CD14-positive monocyte (primary cell): ENCODE results near the gene SDR42E1. TPM values are rescaled to one million over a fixed set of nuclear protein-coding genes. Genes with fewer than 3 reads are reported as not detected.

Source experiments
- DNase-seq, 3 donors: peaks; one replicate each; pipeline ENCODE4 v3.0.0-alpha.2; 2011 to 2022
- H2AFZ ChIP-seq: 2 replicates; pipeline ENCODE4 v1.6.0; 2012; ENCODE audit warnings: mild to moderate bottlenecking, low read depth, low read length, inconsistent platforms; ENCODE audit not compliant: insufficient read depth, poor library complexity, severe bottlenecking
- H3K27ac ChIP-seq, 2 donors: 1 replicate in 1 of 2; 2 replicates in 1 of 2; pipeline ENCODE4 v1.5.1; 2012 to 2013; ENCODE audit warnings: low read length in 2 of 2, control low read depth in 1 of 2, inconsistent platforms in 1 of 2, low read depth in 1 of 2, mild to moderate bottlenecking in 1 of 2
- H3K27me3 ChIP-seq, 2 donors: one replicate each; pipeline versions ENCODE4 v1.6.0 to v1.6.1; 2011 to 2013; ENCODE audit warnings: low read length in 2 of 2; ENCODE audit not compliant: control insufficient read depth in 2 of 2, insufficient read depth in 2 of 2
- H3K36me3 ChIP-seq, 2 donors: replicated peaks in 1 of 2; 1 replicate in 1 of 2; 2 replicates in 1 of 2; pipeline versions ENCODE4 v1.5.1 to v1.6.1; 2012 to 2013; ENCODE audit warnings: low read length in 2 of 2, control low read depth in 1 of 2, inconsistent platforms in 1 of 2, mild to moderate bottlenecking in 1 of 2; ENCODE audit not compliant: insufficient read depth in 2 of 2, control insufficient read depth in 1 of 2
- H3K4me1 ChIP-seq, 2 donors: 1 replicate in 1 of 2; 2 replicates in 1 of 2; pipeline versions ENCODE4 v1.5.1 to v1.6.1; 2012 to 2013; ENCODE audit warnings: low read length in 2 of 2, control low read depth in 1 of 2, inconsistent platforms in 1 of 2, mild to moderate bottlenecking in 1 of 2, moderate library complexity in 1 of 2; ENCODE audit not compliant: insufficient read depth in 2 of 2, control insufficient read depth in 1 of 2
- H3K4me2 ChIP-seq: replicated peaks from 2 replicates; pipeline ENCODE3; 2012; ENCODE audit warnings: low read length, moderate library complexity, mild to moderate bottlenecking; ENCODE audit not compliant: poor library complexity, severe bottlenecking; ENCODE audit errors: extremely low read depth
- H3K4me3 ChIP-seq, 3 experiments: fragments of 200-600 bp in 1 of 3; sonication (generic) in 1 of 3; replicated peaks in 1 of 3; 1 replicate in 2 of 3; 2 replicates in 1 of 3; pipeline ENCODE4 v1.5.1; 2011 to 2013; ENCODE audit warnings: low read length in 3 of 3, mild to moderate bottlenecking in 3 of 3, control low read depth in 2 of 3, low read depth in 2 of 3, inconsistent platforms in 1 of 3, moderate library complexity in 1 of 3
- H3K79me2 ChIP-seq: 2 replicates; pipeline ENCODE4 v1.6.0; 2012; ENCODE audit warnings: mild to moderate bottlenecking, control low read depth, inconsistent platforms, low read length, moderate library complexity; ENCODE audit not compliant: insufficient read depth
- H3K9ac ChIP-seq: 2 replicates; pipeline ENCODE4 v1.6.0; 2017; ENCODE audit warnings: low read length, mild to moderate bottlenecking; ENCODE audit not compliant: insufficient read depth, poor library complexity, severe bottlenecking
- H3K9me3 ChIP-seq, 2 donors: replicated peaks in 1 of 2; 1 replicate in 1 of 2; 2 replicates in 1 of 2; pipeline versions ENCODE4 v1.5.1 to v1.6.1; 2012 to 2013; ENCODE audit warnings: low read length in 2 of 2, control low read depth in 1 of 2; ENCODE audit not compliant: control insufficient read depth in 1 of 2, insufficient read depth in 1 of 2
- H4K20me1 ChIP-seq: 2 replicates; pipeline ENCODE4 v1.6.0; 2012; ENCODE audit warnings: mild to moderate bottlenecking, low read length, control low read depth, moderate library complexity; ENCODE audit not compliant: insufficient read depth
- H3K27ac Mint-ChIP-seq, 7 donors: one replicate each; pipeline ENCODE4 v1.8.0; 2020; ENCODE audit warnings: mild to moderate bottlenecking in 7 of 7, mixed read lengths in 7 of 7, moderate library complexity in 6 of 7, inconsistent platforms in 2 of 7
- H3K27me3 Mint-ChIP-seq, 3 donors: one replicate each; pipeline ENCODE4 v1.8.0; 2021 to 2022; ENCODE audit warnings: low read depth in 3 of 3, mild to moderate bottlenecking in 3 of 3, mixed read lengths in 3 of 3, moderate library complexity in 3 of 3, inconsistent platforms in 1 of 3
- H3K36me3 Mint-ChIP-seq, 2 donors: one replicate each; pipeline ENCODE4 v1.8.0; 2020; ENCODE audit warnings: mixed read lengths in 2 of 2, inconsistent platforms in 1 of 2, mild to moderate bottlenecking in 1 of 2
- H3K4me1 Mint-ChIP-seq: one replicate; pipeline ENCODE4 v1.8.0; 2020; ENCODE audit warnings: mild to moderate bottlenecking, mixed read lengths
- H3K4me3 Mint-ChIP-seq, 2 donors: one replicate each; pipeline ENCODE4 v1.8.0; 2020; ENCODE audit warnings: mild to moderate bottlenecking in 2 of 2, mixed read lengths in 2 of 2, moderate library complexity in 1 of 2
- H3K9me3 Mint-ChIP-seq, 7 donors: one replicate each; pipeline ENCODE4 v1.8.0; 2020 to 2022; ENCODE audit warnings: mixed read lengths in 7 of 7, mild to moderate bottlenecking in 6 of 7, moderate library complexity in 6 of 7, inconsistent platforms in 2 of 7
- WGBS: methylation state at CpG from one replicate; pipeline ENCODE4 v1.1.5; 2013; ENCODE audit warnings: missing lambda C conversion rate; ENCODE audit not compliant: insufficient coverage; 5-methylcytosine and 5-hydroxymethylcytosine counted together
- intact Hi-C, 2 donors: fragments of 100-400 bp; cut with micrococcal nuclease; formaldehyde crosslinking; loops; one replicate each; pipeline versions ENCODE4 v1.15.0 to v1.15.1; 2023
- polyA plus RNA-seq, 3 donors: library from polyadenylated mRNA; depleted of rRNA in 1 of 3; unstranded in 2 of 3; stranded (reverse) in 1 of 3; fragments of 300-500 nt in 2 of 3; fragments of >200 nt in 1 of 3; fragmentation: Illumina TruSeq in 2 of 3; gene quantifications; 1 replicate in 2 of 3; 2 replicates in 1 of 3; pipeline ENCODE4 v1.2.3, GENCODE V29; 2012 to 2021
- TF ChIP-seq, protein P1 (sequence below): fragments of 200-600 bp; IDR thresholded peaks from one replicate; pipeline ENCODE4 v1.8.0; 2022; ENCODE audit warnings: antibody characterized with exemption, mild to moderate bottlenecking

Gene SDR42E1
- polyA plus RNA-seq, 3 donors, result under 0.01 TPM; not detected in 2

DNA sequence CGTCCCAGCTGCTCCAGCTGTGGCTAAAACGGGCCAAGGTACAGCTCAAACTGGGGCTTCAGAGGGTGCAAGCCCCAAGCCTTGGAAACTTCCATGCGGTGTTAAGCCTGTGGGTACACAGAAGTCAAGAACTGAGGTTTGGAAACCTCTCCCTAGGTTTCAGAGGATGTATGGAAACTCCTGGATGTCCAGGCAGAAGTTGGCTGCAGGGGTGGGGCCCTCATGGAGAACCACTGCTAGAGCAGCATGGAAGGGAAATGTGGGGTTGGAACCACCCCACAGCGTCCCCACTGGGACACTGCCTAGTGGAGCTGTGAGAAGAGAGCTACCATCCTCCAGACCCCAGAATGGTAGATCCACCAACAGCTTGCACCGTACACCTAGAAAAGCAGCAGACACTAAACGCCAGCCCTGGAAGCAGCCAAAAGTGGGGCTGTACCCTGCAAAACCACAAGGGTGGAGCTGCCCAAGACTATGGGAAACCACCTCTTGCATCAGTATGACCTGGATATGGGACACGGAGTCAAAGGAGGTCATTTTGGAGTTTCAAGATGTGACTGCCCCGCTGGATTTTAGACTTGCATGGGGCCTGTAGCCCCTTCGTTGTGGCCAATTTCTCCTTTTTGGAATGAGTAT is 2.2 kb downstream of the SDR42E1 start:
- peaks cover 10 to 21% (median 20%) of the 10 kb centered on the region in 3 donors for H3K27me3 Mint-ChIP-seq
- 88% methylated on average over 5 of the region's 9 CpGs for WGBS
- Histone ChIP-seq H3K27ac (no peak overlapping the region), H3K9me3 (peaks cover 25 to 31% of the 10 kb centered on the region in 2 donors), H3K4me2 (no peak overlapping the region), H3K27me3 (peaks cover 3 to 20% of the 10 kb centered on the region in 2 donors), H3K9ac (no peak overlapping the region), H3K79me2 (no peaks in the 10 kb centered on the region), H3K36me3 (no peaks in the 10 kb centered on the region), H4K20me1 (no peaks in the 10 kb centered on the region), H3K4me1 (peaks cover 0 to 6% of the 10 kb centered on the region in 2 donors), H2AFZ (no peak overlapping the region), H3K4me3 (no peak overlapping the region)
- no peak overlapping the region for H3K4me3 Mint-ChIP-seq
- intact Hi-C loops, result no loop called here
- H3K4me1 Mint-ChIP-seq, result peaks cover 11% of the 10 kb centered on the region
- H3K27ac Mint-ChIP-seq, result no peak overlapping the region
- no peak for DNase-seq
- H3K9me3 Mint-ChIP-seq, result peaks cover 31 to 52% (median 39%) of the 10 kb centered on the region in 7 donors
- TF ChIP-seq, protein P1, sequence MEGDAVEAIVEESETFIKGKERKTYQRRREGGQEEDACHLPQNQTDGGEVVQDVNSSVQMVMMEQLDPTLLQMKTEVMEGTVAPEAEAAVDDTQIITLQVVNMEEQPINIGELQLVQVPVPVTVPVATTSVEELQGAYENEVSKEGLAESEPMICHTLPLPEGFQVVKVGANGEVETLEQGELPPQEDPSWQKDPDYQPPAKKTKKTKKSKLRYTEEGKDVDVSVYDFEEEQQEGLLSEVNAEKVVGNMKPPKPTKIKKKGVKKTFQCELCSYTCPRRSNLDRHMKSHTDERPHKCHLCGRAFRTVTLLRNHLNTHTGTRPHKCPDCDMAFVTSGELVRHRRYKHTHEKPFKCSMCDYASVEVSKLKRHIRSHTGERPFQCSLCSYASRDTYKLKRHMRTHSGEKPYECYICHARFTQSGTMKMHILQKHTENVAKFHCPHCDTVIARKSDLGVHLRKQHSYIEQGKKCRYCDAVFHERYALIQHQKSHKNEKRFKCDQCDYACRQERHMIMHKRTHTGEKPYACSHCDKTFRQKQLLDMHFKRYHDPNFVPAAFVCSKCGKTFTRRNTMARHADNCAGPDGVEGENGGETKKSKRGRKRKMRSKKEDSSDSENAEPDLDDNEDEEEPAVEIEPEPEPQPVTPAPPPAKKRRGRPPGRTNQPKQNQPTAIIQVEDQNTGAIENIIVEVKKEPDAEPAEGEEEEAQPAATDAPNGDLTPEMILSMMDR, result no peak
- peaks cover 2 to 3% of the 10 kb centered on the region in 2 donors for H3K36me3 Mint-ChIP-seq

DNA sequence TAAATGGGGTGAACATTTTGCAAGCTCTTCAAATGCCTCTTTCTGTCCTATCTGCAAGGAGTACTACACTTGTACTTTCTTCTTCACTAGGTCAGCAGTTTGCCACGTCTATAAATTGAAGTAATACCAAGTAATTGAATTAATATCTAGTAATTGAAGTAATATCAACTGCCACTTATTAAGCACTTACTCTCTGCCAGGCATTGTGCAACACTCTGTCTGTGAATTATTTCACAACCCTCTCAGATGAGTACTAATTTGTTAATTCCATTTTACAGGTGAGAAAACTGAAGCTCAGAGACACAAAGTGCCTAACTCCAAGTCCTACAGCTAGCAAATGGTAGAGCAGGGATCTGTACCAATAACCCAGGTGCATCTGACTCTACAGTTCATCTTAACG is 4.1 kb downstream of the SDR42E1 start:
- Mint-ChIP-seq H3K27me3 (peaks cover 10 to 18% (median 16%) of the 10 kb centered on the region in 3 donors), H3K9me3 (peaks cover 23 to 43% (median 31%) of the 10 kb centered on the region in 7 donors), H3K36me3 (peaks cover 2 to 3% of the 10 kb centered on the region in 2 donors), H3K27ac (no peak overlapping the region), H3K4me3 (no peak overlapping the region), H3K4me1 (peaks cover 11% of the 10 kb centered on the region)
- 100% methylated on average over 1 of the region's 2 CpGs for WGBS
- TF ChIP-seq, protein P1, result no peak
- Histone ChIP-seq H3K9me3 (peaks cover 22 to 27% of the 10 kb centered on the region in 2 donors), H3K4me3 (no peak overlapping the region), H3K4me2 (no peak overlapping the region), H3K27ac (no peak overlapping the region), H2AFZ (no peak overlapping the region), H4K20me1 (no peaks in the 10 kb centered on the region), H3K79me2 (no peaks in the 10 kb centered on the region), H3K36me3 (no peaks in the 10 kb centered on the region), H3K9ac (no peak overlapping the region), H3K4me1 (peaks cover 0 to 6% of the 10 kb centered on the region in 2 donors), H3K27me3 (peaks cover 2 to 17% of the 10 kb centered on the region in 2 donors)
- intact Hi-C loops, result no loop called here
- no peak for DNase-seq
